CD4-positive, alpha-beta T cell (primary cell): ENCODE measurements around the gene GADL1. TPM values are rescaled to one million over a fixed set of nuclear protein-coding genes. Genes with fewer than 3 reads are reported as not detected.

Experiments
- ATAC-seq: fragments of 200-7000 bp; cut with Tn5 transposase; one replicate; pipeline ENCODE4 v1.10.0; 2022; ENCODE audit warnings: mild to moderate bottlenecking; ENCODE audit not compliant: poor library complexity
- CTCF ChIA-PET: fragments of 350-600 bp; sonication (Branson Sonifier 250); formaldehyde crosslinking; loops from one replicate; lab custom pipeline; 2021; ENCODE audit warnings: antibody characterized with exemption, inconsistent platforms; lab: Charles Lee
- POLR2A ChIA-PET: fragments of 350-600 bp; sonication (Branson Sonifier 250); formaldehyde crosslinking; loops from one replicate; lab custom pipeline; 2021; ENCODE audit warnings: antibody characterized with exemption, inconsistent platforms; lab: Charles Lee
- DNase-seq, 14 experiments: peaks; one replicate each; pipeline ENCODE4 v3.0.0-alpha.2; 2013 to 2020; ENCODE audit warnings: mixed read lengths in 2 of 14
- H3K27ac ChIP-seq, 2 donors: one replicate each; pipeline versions ENCODE4 v1.5.1 to v1.7.0; 2013; ENCODE audit warnings: low read length in 2 of 2, low read depth in 1 of 2, mild to moderate bottlenecking in 1 of 2
- H3K27me3 ChIP-seq, 2 experiments: 1 replicate in 1 of 2; 2 replicates in 1 of 2; pipeline versions ENCODE4 v1.6.1 to v1.7.0; 2013; ENCODE audit warnings: low read length in 2 of 2, control low read depth in 1 of 2, mild to moderate bottlenecking in 1 of 2, moderate library complexity in 1 of 2; ENCODE audit not compliant: insufficient read depth in 2 of 2, control insufficient read depth in 1 of 2
- H3K36me3 ChIP-seq: one replicate; pipeline ENCODE4 v1.6.1; 2013; ENCODE audit warnings: low read length, control low read depth; ENCODE audit not compliant: insufficient read depth
- H3K4me1 ChIP-seq: one replicate; pipeline ENCODE4 v1.6.1; 2013; ENCODE audit warnings: low read length, control low read depth; ENCODE audit not compliant: insufficient read depth
- H3K4me3 ChIP-seq: one replicate; pipeline ENCODE4 v1.5.1; 2013; ENCODE audit warnings: mild to moderate bottlenecking, low read length, moderate library complexity
- H3K9me3 ChIP-seq, 2 experiments: 1 replicate in 1 of 2; 2 replicates in 1 of 2; pipeline versions ENCODE4 v1.6.1 to v1.7.0; 2013; ENCODE audit warnings: low read length in 2 of 2, mild to moderate bottlenecking in 2 of 2, control low read depth in 1 of 2, moderate library complexity in 1 of 2; ENCODE audit not compliant: control insufficient read depth in 1 of 2, insufficient read depth in 1 of 2
- H3K27ac Mint-ChIP-seq: one replicate; pipeline ENCODE4 v1.8.0; 2020; ENCODE audit warnings: mixed read lengths
- H3K27me3 Mint-ChIP-seq: one replicate; pipeline ENCODE4 v1.8.0; 2021; ENCODE audit warnings: mixed read lengths
- H3K36me3 Mint-ChIP-seq: one replicate; pipeline ENCODE4 v1.8.0; 2021; ENCODE audit warnings: low read depth, mixed read lengths
- H3K4me1 Mint-ChIP-seq: one replicate; pipeline ENCODE4 v1.8.0; 2021; ENCODE audit warnings: low read depth, mixed read lengths
- H3K4me3 Mint-ChIP-seq: one replicate; pipeline ENCODE4 v1.8.0; 2020; ENCODE audit warnings: mild to moderate bottlenecking, mixed read lengths
- H3K9me3 Mint-ChIP-seq: one replicate; pipeline ENCODE4 v1.8.0; 2020; ENCODE audit warnings: mixed read lengths
- intact Hi-C, 2 experiments: fragments of 100-400 bp; cut with DNase I in 1 of 2; cut with micrococcal nuclease in 1 of 2; formaldehyde crosslinking; loops; one replicate each; pipeline versions ENCODE4 v1.15.1 to v1.9.0; 2023 to 2025; cut with DNase I, micrococcal nuclease
- total RNA-seq, 174 experiments: library from RNA in 2 of 174; stranded (reverse) in 2 of 174; gene quantifications; one replicate each; pipeline ENCODE4 v1.2.3 and lab custom pipeline; 2021 to 2026
- TF ChIP-seq, protein P1 (sequence below): fragments of 200-600 bp; IDR thresholded peaks from one replicate; pipeline ENCODE4 v1.8.0; 2022; ENCODE audit warnings: antibody characterized with exemption, mild to moderate bottlenecking

The GADL1 gene
- total RNA-seq, 2 experiments from 2014 or later: not detected

- CTCF ChIA-PET: interaction anchor here (0.9 kb wide), 1 partner anchor 17 kb away, joined by 3 read pairs; no protein-coding TSS in a partner anchor
- H3K27ac Mint-ChIP-seq: peak overlapping the region; percentile 82
- POLR2A ChIA-PET: interaction anchor here (0.9 to 1.6 kb wide), 6 partner anchors 24 to 82 kb away, joined by 3 to 6 read pairs (median 4); partner anchors contain the start of gene TGFBR2
- H3K4me3 Mint-ChIP-seq: peak overlapping the region; percentile 67
- DNase-seq (no peak), ATAC-seq (peak; percentile 24)
- Histone ChIP-seq H3K9me3 (no peaks in the 10 kb centered on the region), H3K36me3 (peaks cover 88% of the 10 kb centered on the region), H3K4me3 (no peak overlapping the region), H3K27me3 (no peaks in the 10 kb centered on the region), H3K4me1 (peaks cover 35% of the 10 kb centered on the region), H3K27ac (peak overlapping the region; percentile 4 to 13)
- H3K27me3 Mint-ChIP-seq: no peaks in the 10 kb centered on the region
- TF ChIP-seq, protein P1, sequence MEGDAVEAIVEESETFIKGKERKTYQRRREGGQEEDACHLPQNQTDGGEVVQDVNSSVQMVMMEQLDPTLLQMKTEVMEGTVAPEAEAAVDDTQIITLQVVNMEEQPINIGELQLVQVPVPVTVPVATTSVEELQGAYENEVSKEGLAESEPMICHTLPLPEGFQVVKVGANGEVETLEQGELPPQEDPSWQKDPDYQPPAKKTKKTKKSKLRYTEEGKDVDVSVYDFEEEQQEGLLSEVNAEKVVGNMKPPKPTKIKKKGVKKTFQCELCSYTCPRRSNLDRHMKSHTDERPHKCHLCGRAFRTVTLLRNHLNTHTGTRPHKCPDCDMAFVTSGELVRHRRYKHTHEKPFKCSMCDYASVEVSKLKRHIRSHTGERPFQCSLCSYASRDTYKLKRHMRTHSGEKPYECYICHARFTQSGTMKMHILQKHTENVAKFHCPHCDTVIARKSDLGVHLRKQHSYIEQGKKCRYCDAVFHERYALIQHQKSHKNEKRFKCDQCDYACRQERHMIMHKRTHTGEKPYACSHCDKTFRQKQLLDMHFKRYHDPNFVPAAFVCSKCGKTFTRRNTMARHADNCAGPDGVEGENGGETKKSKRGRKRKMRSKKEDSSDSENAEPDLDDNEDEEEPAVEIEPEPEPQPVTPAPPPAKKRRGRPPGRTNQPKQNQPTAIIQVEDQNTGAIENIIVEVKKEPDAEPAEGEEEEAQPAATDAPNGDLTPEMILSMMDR: no peak
- H3K4me1 Mint-ChIP-seq: peaks cover 89% of the 10 kb centered on the region
- H3K9me3 Mint-ChIP-seq: no peaks in the 10 kb centered on the region
- intact Hi-C loops: loop anchor here in 1 of 2 experiments (10.0 kb wide), 1 partner anchor 54 kb away; no protein-coding TSS in a partner anchor
- peaks cover 99% of the 10 kb centered on the region for H3K36me3 Mint-ChIP-seq
These were observed 205.5 kb downstream of the GADL1 start for GRCh38 chr3:30688776-30689641.

DNA sequence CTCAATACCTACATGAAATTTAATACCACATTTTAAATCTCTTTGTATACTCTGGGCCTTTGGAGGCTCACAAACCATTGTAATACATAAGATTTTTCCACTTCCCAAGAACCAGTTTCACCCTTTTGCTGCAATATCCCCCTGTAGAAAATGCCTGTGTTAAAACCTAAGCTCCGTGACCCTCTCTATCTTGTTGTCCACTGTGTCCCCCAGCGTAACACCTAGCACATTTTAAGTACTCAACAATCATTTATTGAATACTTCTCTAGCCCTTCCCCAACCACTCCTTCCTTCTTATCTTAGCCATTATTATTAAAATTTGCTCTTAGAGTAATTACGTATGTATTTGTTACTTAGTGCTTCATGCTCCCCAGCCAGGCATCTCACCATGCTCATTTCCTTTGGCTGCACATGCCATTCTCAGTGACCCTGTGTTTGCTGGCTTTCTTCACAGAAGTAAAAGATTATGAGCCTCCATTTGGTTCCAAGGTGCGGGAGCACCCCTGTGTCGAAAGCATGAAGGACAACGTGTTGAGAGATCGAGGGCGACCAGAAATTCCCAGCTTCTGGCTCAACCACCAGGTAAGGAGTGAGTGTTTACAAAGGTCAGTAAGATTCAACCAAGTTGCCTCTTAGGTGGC, 206.4 kb downstream of the GADL1 start:
- ATAC-seq: no peak
- Mint-ChIP-seq H3K4me1 (peaks cover 88% of the 10 kb centered on the region), H3K27me3 (no peaks in the 10 kb centered on the region), H3K27ac (peak overlapping the region; percentile 82), H3K9me3 (no peaks in the 10 kb centered on the region), H3K4me3 (peak overlapping the region; percentile 2), H3K36me3 (peaks cover 97% of the 10 kb centered on the region)
- H3K27me3 ChIP-seq: no peaks in the 10 kb centered on the region
- peaks cover 84% of the 10 kb centered on the region for H3K36me3 ChIP-seq
- POLR2A ChIA-PET: interaction anchor here (0.9 to 1.6 kb wide), 5 partner anchors 23 to 76 kb away, joined by 3 to 6 read pairs (median 3); no protein-coding TSS in a partner anchor
- peak overlapping the region in 1 of 2 donors; percentile 2 for H3K27ac ChIP-seq
- H3K4me3 ChIP-seq: no peak overlapping the region
- peaks cover 38% of the 10 kb centered on the region for H3K4me1 ChIP-seq
- intact Hi-C loops: loop anchor here in 1 of 2 experiments (10.0 kb wide), 1 partner anchor 53 kb away; no protein-coding TSS in a partner anchor
- CTCF ChIA-PET: no interaction called here
- DNase-seq: no peak
- TF ChIP-seq, protein P1: no peak
- no peaks in the 10 kb centered on the region for H3K9me3 ChIP-seq

GRCh38 chr3:30686799-30687198, 207.7 kb downstream of the GADL1 start:
- ChIA-PET CTCF (interaction anchor here (1.1 kb wide), 1 partner anchor 367 kb away, joined by 3 read pairs; no protein-coding TSS in a partner anchor), POLR2A (interaction anchor here (1.3 to 1.7 kb wide), 2 partner anchors 29 to 81 kb away, joined by 3 to 5 read pairs; partner anchors contain the start of gene TGFBR2)
- DNase-seq: no peak
- no peak overlapping the region for H3K4me3 Mint-ChIP-seq
- H3K4me1 Mint-ChIP-seq: peaks cover 90% of the 10 kb centered on the region
- no peaks in the 10 kb centered on the region for H3K9me3 ChIP-seq
- intact Hi-C loops: loop anchor here in 1 of 2 experiments (10.0 kb wide), 1 partner anchor 52 kb away; no protein-coding TSS in a partner anchor
- ATAC-seq: no peak
- H3K27ac Mint-ChIP-seq: peak overlapping the region; percentile 82
- H3K27ac ChIP-seq: no peak overlapping the region
- peaks cover 82% of the 10 kb centered on the region for H3K36me3 ChIP-seq
- H3K9me3 Mint-ChIP-seq: no peaks in the 10 kb centered on the region
- TF ChIP-seq, protein P1: no peak
- H3K36me3 Mint-ChIP-seq: peaks cover 97% of the 10 kb centered on the region
- no peaks in the 10 kb centered on the region for H3K27me3 ChIP-seq
- H3K4me3 ChIP-seq: no peak overlapping the region
- no peaks in the 10 kb centered on the region for H3K27me3 Mint-ChIP-seq
- peaks cover 47% of the 10 kb centered on the region for H3K4me1 ChIP-seq
